WTC11 (cell line): ENCODE data around the gene FOXL1. TPM values are rescaled to one million over a fixed set of nuclear protein-coding genes. Genes with fewer than 3 reads are reported as not detected.

ENCODE experiments used
- ATAC-seq: fragments of 200-7000 bp; cut with Tn5 transposase; 2 replicates; pipeline ENCODE4 v1.10.0; 2021; ENCODE audit warnings: mild to moderate bottlenecking, moderate library complexity
- CTCF ChIA-PET: fragments of 300-600 bp; sonication (Branson Sonifier 250); formaldehyde crosslinking; loops from one replicate; lab custom pipeline; 2021; ENCODE audit warnings: antibody characterized with exemption; lab: Charles Lee
- POLR2A ChIA-PET: fragments of 350-600 bp; sonication (Branson Sonifier 250); formaldehyde crosslinking; loops from one replicate; lab custom pipeline; 2021; ENCODE audit warnings: antibody characterized with exemption; lab: Charles Lee
- DNase-seq: peaks from one replicate; pipeline ENCODE4 v3.0.0; 2021; ENCODE audit warnings: low spot score
- H3K27ac Mint-ChIP-seq: 2 replicates; pipeline ENCODE4 v1.8.0; 2021; ENCODE audit warnings: mixed read lengths
- H3K27me3 Mint-ChIP-seq: 2 replicates; pipeline ENCODE4 v1.8.0; 2021; ENCODE audit warnings: low read depth, mild to moderate bottlenecking, moderate library complexity, mixed read lengths
- H3K36me3 Mint-ChIP-seq: 2 replicates; pipeline ENCODE4 v1.8.0; 2021; ENCODE audit warnings: mixed read lengths
- H3K4me1 Mint-ChIP-seq: 2 replicates; pipeline ENCODE4 v1.8.0; 2022; ENCODE audit warnings: mixed read lengths
- H3K4me3 Mint-ChIP-seq: 2 replicates; pipeline ENCODE4 v1.8.0; 2021; ENCODE audit warnings: mild to moderate bottlenecking, moderate library complexity, mixed read lengths
- H3K9me3 Mint-ChIP-seq: 2 replicates; pipeline ENCODE4 v1.8.0; 2021; ENCODE audit warnings: mixed read lengths
- ATF3 ChIP-seq: sonication (generic); formaldehyde crosslinking; conservative IDR thresholded peaks from 2 replicates; pipeline ENCODE4 v1.8.1; 2022; ENCODE audit warnings: mild to moderate bottlenecking, missing genetic modification reagents
- CDX4 ChIP-seq: fragments of 250-450 bp; sonication (Bioruptor Pico); IDR thresholded peaks from 2 replicates; pipeline ENCODE4 v1.9.0; 2021; ENCODE audit warnings: moderate library complexity, mild to moderate bottlenecking, inconsistent platforms, borderline replicate concordance
- E2F1 ChIP-seq: sonication (generic); formaldehyde crosslinking; IDR thresholded peaks from 2 replicates; pipeline ENCODE4 v1.8.0; 2022; ENCODE audit warnings: mild to moderate bottlenecking, missing genetic modification reagents
- EMX1 ChIP-seq: fragments of 250-450 bp; sonication (Bioruptor Pico); IDR thresholded peaks from 2 replicates; pipeline ENCODE4 v1.8.0; 2021; ENCODE audit warnings: mild to moderate bottlenecking
- ETV6 ChIP-seq: sonication (generic); formaldehyde crosslinking; IDR thresholded peaks from 2 replicates; pipeline ENCODE4 v1.8.1; 2022; ENCODE audit warnings: mild to moderate bottlenecking, missing genetic modification reagents
- FOXP1 ChIP-seq: sonication (generic); formaldehyde crosslinking; IDR thresholded peaks from 2 replicates; pipeline ENCODE4 v1.8.0; 2022; ENCODE audit warnings: missing genetic modification reagents, mild to moderate bottlenecking, moderate library complexity, borderline replicate concordance
- HMGA2 ChIP-seq: fragments of 250-450 bp; sonication (Bioruptor Pico); IDR thresholded peaks from 2 replicates; pipeline ENCODE4 v1.4.0; 2021; ENCODE audit warnings: mild to moderate bottlenecking, moderate library complexity
- IRF1 ChIP-seq: sonication (generic); formaldehyde crosslinking; IDR thresholded peaks from 2 replicates; pipeline ENCODE4 v1.8.0; 2023; ENCODE audit warnings: missing genetic modification reagents
- IRF2 ChIP-seq: sonication (generic); formaldehyde crosslinking; IDR thresholded peaks from 2 replicates; pipeline ENCODE4 v1.8.0; 2022; ENCODE audit warnings: low read depth, missing genetic modification reagents, borderline replicate concordance
- MLX ChIP-seq: sonication (generic); formaldehyde crosslinking; IDR thresholded peaks from 2 replicates; pipeline ENCODE4 v1.8.1; 2023; ENCODE audit warnings: mild to moderate bottlenecking, missing genetic modification reagents, moderate library complexity
- MYBL2 ChIP-seq: sonication (generic); formaldehyde crosslinking; IDR thresholded peaks from 2 replicates; pipeline ENCODE4 v1.8.1; 2023; ENCODE audit warnings: mild to moderate bottlenecking, moderate library complexity, missing genetic modification reagents
- PRDM15 ChIP-seq: sonication (generic); formaldehyde crosslinking; IDR thresholded peaks from 2 replicates; pipeline ENCODE4 v1.8.0; 2022; ENCODE audit warnings: missing genetic modification reagents
- RORB ChIP-seq: fragments of 250-450 bp; sonication (Bioruptor Pico); IDR thresholded peaks from 2 replicates; pipeline ENCODE4 v1.9.0; 2021; ENCODE audit warnings: mild to moderate bottlenecking
- USF1 ChIP-seq: sonication (generic); formaldehyde crosslinking; IDR thresholded peaks from 2 replicates; pipeline ENCODE4 v1.8.0; 2022; ENCODE audit warnings: mild to moderate bottlenecking, missing genetic modification reagents
- ZNF219 ChIP-seq: sonication (generic); formaldehyde crosslinking; IDR thresholded peaks from 2 replicates; pipeline ENCODE4 v1.8.0; 2023; ENCODE audit warnings: missing genetic modification reagents, mild to moderate bottlenecking, borderline replicate concordance
- ZNF317 ChIP-seq: sonication (generic); formaldehyde crosslinking; IDR thresholded peaks from 2 replicates; pipeline ENCODE4 v1.8.1; 2023; ENCODE audit warnings: low read depth, mild to moderate bottlenecking, moderate library complexity, missing genetic modification reagents, borderline replicate concordance
- ZNF416 ChIP-seq: fragments of 250-450 bp; sonication (Bioruptor Pico); IDR thresholded peaks from 2 replicates; pipeline ENCODE4 v1.9.0; 2021; ENCODE audit warnings: mild to moderate bottlenecking, inconsistent platforms
- ZNF423 ChIP-seq: fragments of 250-450 bp; sonication (Bioruptor Pico); IDR thresholded peaks from 2 replicates; pipeline ENCODE4 v2.1.2; 2022; ENCODE audit warnings: mild to moderate bottlenecking, moderate library complexity
- total RNA-seq: library from RNA; stranded (reverse); gene quantifications from 3 replicates; pipeline ENCODE4 v1.2.3, GENCODE V29; 2021
- TF ChIP-seq, protein P1 (sequence below): fragments of 250-450 bp; sonication (Bioruptor Pico); IDR thresholded peaks from 2 replicates; pipeline ENCODE4 v1.9.0; 2021; ENCODE audit warnings: mild to moderate bottlenecking
- TF ChIP-seq, protein P2 (sequence below): sonication (generic); formaldehyde crosslinking; IDR thresholded peaks from 2 replicates; pipeline ENCODE4 v1.8.1; 2022; ENCODE audit warnings: low read depth, mild to moderate bottlenecking, moderate library complexity, missing genetic modification reagents, borderline replicate concordance
- TF ChIP-seq, protein P3 (sequence below): sonication (generic); formaldehyde crosslinking; IDR thresholded peaks from 2 replicates; pipeline ENCODE4 v1.8.1; 2022; ENCODE audit warnings: missing genetic modification reagents, borderline replicate concordance

The FOXL1 gene
- total RNA-seq, 1 experiment from 2014 or later: 0.33 TPM

DNA sequence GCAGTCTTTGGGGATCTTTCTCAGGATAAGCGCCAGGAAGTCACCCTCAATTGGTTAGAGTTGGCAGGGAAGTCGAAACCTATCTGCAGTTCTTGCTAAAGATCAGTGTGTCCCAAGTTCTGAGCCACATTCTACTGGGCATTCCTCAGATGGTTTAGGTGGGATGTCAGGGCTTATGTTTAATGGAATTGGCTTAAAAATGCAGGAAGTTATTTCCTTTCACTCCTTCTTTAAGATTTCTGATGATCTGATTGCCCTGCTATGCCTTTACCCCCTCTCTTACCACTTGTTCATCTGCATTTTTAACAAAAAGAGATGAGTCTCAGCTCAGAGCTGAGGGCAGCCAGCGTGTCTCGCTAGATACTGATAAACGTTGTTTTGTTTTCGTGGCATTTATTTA lies 30.8 kb downstream of the FOXL1 start (continued):
- TF ChIP-seq PRDM15 (CRISPR knock-in tag) (no peak), E2F1 (CRISPR knock-in tag) (no peak)
- TF ChIP-seq, protein P1, sequence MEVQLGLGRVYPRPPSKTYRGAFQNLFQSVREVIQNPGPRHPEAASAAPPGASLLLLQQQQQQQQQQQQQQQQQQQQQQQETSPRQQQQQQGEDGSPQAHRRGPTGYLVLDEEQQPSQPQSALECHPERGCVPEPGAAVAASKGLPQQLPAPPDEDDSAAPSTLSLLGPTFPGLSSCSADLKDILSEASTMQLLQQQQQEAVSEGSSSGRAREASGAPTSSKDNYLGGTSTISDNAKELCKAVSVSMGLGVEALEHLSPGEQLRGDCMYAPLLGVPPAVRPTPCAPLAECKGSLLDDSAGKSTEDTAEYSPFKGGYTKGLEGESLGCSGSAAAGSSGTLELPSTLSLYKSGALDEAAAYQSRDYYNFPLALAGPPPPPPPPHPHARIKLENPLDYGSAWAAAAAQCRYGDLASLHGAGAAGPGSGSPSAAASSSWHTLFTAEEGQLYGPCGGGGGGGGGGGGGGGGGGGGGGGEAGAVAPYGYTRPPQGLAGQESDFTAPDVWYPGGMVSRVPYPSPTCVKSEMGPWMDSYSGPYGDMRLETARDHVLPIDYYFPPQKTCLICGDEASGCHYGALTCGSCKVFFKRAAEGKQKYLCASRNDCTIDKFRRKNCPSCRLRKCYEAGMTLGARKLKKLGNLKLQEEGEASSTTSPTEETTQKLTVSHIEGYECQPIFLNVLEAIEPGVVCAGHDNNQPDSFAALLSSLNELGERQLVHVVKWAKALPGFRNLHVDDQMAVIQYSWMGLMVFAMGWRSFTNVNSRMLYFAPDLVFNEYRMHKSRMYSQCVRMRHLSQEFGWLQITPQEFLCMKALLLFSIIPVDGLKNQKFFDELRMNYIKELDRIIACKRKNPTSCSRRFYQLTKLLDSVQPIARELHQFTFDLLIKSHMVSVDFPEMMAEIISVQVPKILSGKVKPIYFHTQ (CRISPR knock-in tag): no peak
- TF ChIP-seq, protein P2, sequence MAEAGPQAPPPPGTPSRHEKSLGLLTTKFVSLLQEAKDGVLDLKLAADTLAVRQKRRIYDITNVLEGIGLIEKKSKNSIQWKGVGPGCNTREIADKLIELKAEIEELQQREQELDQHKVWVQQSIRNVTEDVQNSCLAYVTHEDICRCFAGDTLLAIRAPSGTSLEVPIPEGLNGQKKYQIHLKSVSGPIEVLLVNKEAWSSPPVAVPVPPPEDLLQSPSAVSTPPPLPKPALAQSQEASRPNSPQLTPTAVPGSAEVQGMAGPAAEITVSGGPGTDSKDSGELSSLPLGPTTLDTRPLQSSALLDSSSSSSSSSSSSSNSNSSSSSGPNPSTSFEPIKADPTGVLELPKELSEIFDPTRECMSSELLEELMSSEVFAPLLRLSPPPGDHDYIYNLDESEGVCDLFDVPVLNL (CRISPR knock-in tag): no peak
- TF ChIP-seq, all 79 proteins: peak for 0

- POLR2A ChIA-PET: no interaction called here
- peaks cover 2% of the 10 kb centered on the region; the same call in 1 of the 2 replicates for H3K27me3 Mint-ChIP-seq
- CTCF ChIA-PET: no interaction called here
- peaks cover 16% of the 10 kb centered on the region for H3K9me3 Mint-ChIP-seq
- no peak overlapping the region for H3K27ac Mint-ChIP-seq
- peaks cover 7% of the 10 kb centered on the region for H3K4me1 Mint-ChIP-seq
- no peak overlapping the region for H3K4me3 Mint-ChIP-seq
- ATAC-seq (no peak), DNase-seq (no peak)
- H3K36me3 Mint-ChIP-seq: no peaks in the 10 kb centered on the region
- TF ChIP-seq ZNF423 (no peak), HMGA2 (CRISPR knock-in tag) (no peak), IRF1 (CRISPR knock-in tag) (no peak), ETV6 (no peak), IRF2 (CRISPR knock-in tag) (no peak), ZNF416 (no peak), EMX1 (CRISPR knock-in tag) (no peak), MYBL2 (CRISPR knock-in tag) (no peak), ATF3 (CRISPR knock-in tag) (no peak), MLX (CRISPR knock-in tag) (no peak), ZNF317 (no peak), USF1 (no peak), FOXP1 (CRISPR knock-in tag) (no peak), CDX4 (CRISPR knock-in tag) (no peak), ZNF219 (CRISPR knock-in tag) (no peak), RORB (CRISPR knock-in tag) (no peak)
- TF ChIP-seq, protein P3, sequence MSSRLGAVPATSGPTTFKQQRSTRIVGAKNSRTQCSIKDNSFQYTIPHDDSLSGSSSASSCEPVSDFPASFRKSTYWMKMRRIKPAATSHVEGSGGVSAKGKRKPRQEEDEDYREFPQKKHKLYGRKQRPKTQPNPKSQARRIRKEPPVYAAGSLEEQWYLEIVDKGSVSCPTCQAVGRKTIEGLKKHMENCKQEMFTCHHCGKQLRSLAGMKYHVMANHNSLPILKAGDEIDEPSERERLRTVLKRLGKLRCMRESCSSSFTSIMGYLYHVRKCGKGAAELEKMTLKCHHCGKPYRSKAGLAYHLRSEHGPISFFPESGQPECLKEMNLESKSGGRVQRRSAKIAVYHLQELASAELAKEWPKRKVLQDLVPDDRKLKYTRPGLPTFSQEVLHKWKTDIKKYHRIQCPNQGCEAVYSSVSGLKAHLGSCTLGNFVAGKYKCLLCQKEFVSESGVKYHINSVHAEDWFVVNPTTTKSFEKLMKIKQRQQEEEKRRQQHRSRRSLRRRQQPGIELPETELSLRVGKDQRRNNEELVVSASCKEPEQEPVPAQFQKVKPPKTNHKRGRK (CRISPR knock-in tag): no peak
Observed at GRCh38 chr16:86609661-86610060, 31.3 kb downstream of the FOXL1 start.
